Fibroblast of peridontal ligament (primary cell): ENCODE results near the gene KCNK6.
A peak's percentile ranks its signal among the peaks of the same experiment; 100 is the strongest.

Source experiments
- DNase-seq: peaks from one replicate; pipeline ENCODE4 v3.0.0-alpha.2; 2010; ENCODE audit errors: extremely low read depth

The KCNK6 gene

GRCh38 chr19:38319421-38320258 lies at the start of gene KCNK6:
TSS of gene KCNK6 (plus strand) at chr19:38319845. CDS start at chr19:38319951, 106 bp downstream.
- peak; percentile 7 for DNase-seq

GRCh38 chr19:38270587-38271167 lies 49.0 kb upstream of the KCNK6 start:
- no peak for DNase-seq

GRCh38 chr19:38273499-38273898 lies 46.1 kb upstream of the KCNK6 start:
- no peak for DNase-seq

- DNase-seq = no peak
These were observed 44.9 kb upstream of the KCNK6 start for GRCh38 chr19:38274739-38275138.

- no peak for DNase-seq
These were observed 42.6 kb upstream of the KCNK6 start for GRCh38 chr19:38276942-38277517.

- DNase-seq = peak; percentile 79
These were observed 42.1 kb upstream of the KCNK6 start for GRCh38 chr19:38277549-38277948.

- DNase-seq = no peak
These were observed 41.5 kb upstream of the KCNK6 start for GRCh38 chr19:38277969-38278680.

GRCh38 chr19:38278751-38279150 lies 40.9 kb upstream of the KCNK6 start:
- no peak for DNase-seq

- DNase-seq = no peak
These were observed 39.4 kb upstream of the KCNK6 start for GRCh38 chr19:38280030-38280921.

GRCh38 chr19:38281811-38282566 lies 37.7 kb upstream of the KCNK6 start:
- no peak for DNase-seq

- DNase-seq = no peak
These were observed 36.4 kb upstream of the KCNK6 start for GRCh38 chr19:38283271-38283670.

- DNase-seq = no peak
These were observed 35.2 kb upstream of the KCNK6 start for GRCh38 chr19:38284422-38284821.

- DNase-seq = peak; percentile 49
These were observed 34.1 kb upstream of the KCNK6 start for GRCh38 chr19:38285567-38285966.

- no peak for DNase-seq
These were observed 32.0 kb upstream of the KCNK6 start for GRCh38 chr19:38287604-38288003.

- DNase-seq = no peak
These were observed 31.4 kb upstream of the KCNK6 start for GRCh38 chr19:38288123-38288855.

- DNase-seq = no peak
These were observed 29.7 kb upstream of the KCNK6 start for GRCh38 chr19:38289955-38290354.

GRCh38 chr19:38290631-38291147 lies 29.0 kb upstream of the KCNK6 start:
- peak; percentile 82 for DNase-seq

GRCh38 chr19:38291855-38292254 lies 27.8 kb upstream of the KCNK6 start:
- no peak for DNase-seq

GRCh38 chr19:38293281-38293680 lies 26.4 kb upstream of the KCNK6 start:
- no peak for DNase-seq

- DNase-seq = no peak
These were observed 25.6 kb upstream of the KCNK6 start for GRCh38 chr19:38294090-38294489.
